Stomach (tissue), 4 donors: Measurements from ENCODE around the gene MTMR3.

ENCODE experiments used
- EP300 ChIP-seq: sonication (generic); formaldehyde crosslinking; IDR thresholded peaks from one replicate; pipeline ENCODE4 v1.6.1; 2017; ENCODE audit warnings: antibody characterized with exemption
- POLR2AphosphoS5 ChIP-seq, 3 donors: sonication (generic); formaldehyde crosslinking; IDR thresholded peaks; one replicate each; pipeline ENCODE4 v1.6.1; 2016; ENCODE audit warnings: antibody characterized with exemption in 3 of 3
- TF ChIP-seq, protein P1 (sequence below), 7 experiments: fragments of 450-650 bp in 4 of 7; fragments of 200-600 bp in 3 of 7; sonication (generic) in 3 of 7; IDR thresholded peaks; one replicate each; pipeline ENCODE4 v1.5.1; 2016 to 2019; ENCODE audit warnings: antibody characterized with exemption in 7 of 7, control low read depth in 2 of 7, mild to moderate bottlenecking in 1 of 7

- TF ChIP-seq, protein P1, sequence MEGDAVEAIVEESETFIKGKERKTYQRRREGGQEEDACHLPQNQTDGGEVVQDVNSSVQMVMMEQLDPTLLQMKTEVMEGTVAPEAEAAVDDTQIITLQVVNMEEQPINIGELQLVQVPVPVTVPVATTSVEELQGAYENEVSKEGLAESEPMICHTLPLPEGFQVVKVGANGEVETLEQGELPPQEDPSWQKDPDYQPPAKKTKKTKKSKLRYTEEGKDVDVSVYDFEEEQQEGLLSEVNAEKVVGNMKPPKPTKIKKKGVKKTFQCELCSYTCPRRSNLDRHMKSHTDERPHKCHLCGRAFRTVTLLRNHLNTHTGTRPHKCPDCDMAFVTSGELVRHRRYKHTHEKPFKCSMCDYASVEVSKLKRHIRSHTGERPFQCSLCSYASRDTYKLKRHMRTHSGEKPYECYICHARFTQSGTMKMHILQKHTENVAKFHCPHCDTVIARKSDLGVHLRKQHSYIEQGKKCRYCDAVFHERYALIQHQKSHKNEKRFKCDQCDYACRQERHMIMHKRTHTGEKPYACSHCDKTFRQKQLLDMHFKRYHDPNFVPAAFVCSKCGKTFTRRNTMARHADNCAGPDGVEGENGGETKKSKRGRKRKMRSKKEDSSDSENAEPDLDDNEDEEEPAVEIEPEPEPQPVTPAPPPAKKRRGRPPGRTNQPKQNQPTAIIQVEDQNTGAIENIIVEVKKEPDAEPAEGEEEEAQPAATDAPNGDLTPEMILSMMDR (IDR thresholded peaks at IDR 0.05), result no peak
- TF ChIP-seq EP300 (no peak), POLR2AphosphoS5 (IDR thresholded peaks at IDR 0.05) (no peak)
These were observed 15.7 kb upstream of the MTMR3 start for GRCh38 chr22:29867260-29867659.
